ENCODE measurements around the gene CTIF.

CTIF gene

GRCh38 chr18:48836806-48837615 is 298.2 kb downstream of the CTIF start:
- TF ChIP-seq CTCF (IDR thresholded peaks at IDR 0.05; ENCODE audit: low read depth, low read length, missing control alignments) = no peak
- DNase-seq (ENCODE audit: extremely low read depth, low read depth) = no peak
- H3K4me3 ChIP-seq (replicated peaks; ENCODE audit: low read depth, low read length) = no peak overlapping the region

- H3K4me3 ChIP-seq (replicated peaks; ENCODE audit: low read depth, low read length) = no peak overlapping the region
- DNase-seq (ENCODE audit: extremely low read depth, low read depth) = no peak
- TF ChIP-seq CTCF (IDR thresholded peaks at IDR 0.05; ENCODE audit: low read depth, low read length, missing control alignments) = no peak
Measured at GRCh38 chr18:48837676-48838075, 298.8 kb downstream of the CTIF start.

- no peak for TF ChIP-seq CTCF (IDR thresholded peaks at IDR 0.05; ENCODE audit: low read depth, low read length, missing control alignments)
- H3K4me3 ChIP-seq (replicated peaks; ENCODE audit: low read depth, low read length) = no peak overlapping the region
- no peak for DNase-seq (ENCODE audit: extremely low read depth, low read depth)
Measured at GRCh38 chr18:48838166-48838775, 299.4 kb downstream of the CTIF start.

- TF ChIP-seq CTCF (IDR thresholded peaks at IDR 0.05; ENCODE audit: low read depth, low read length, missing control alignments) = no peak
- no peak overlapping the region for H3K4me3 ChIP-seq (replicated peaks; ENCODE audit: low read depth, low read length)
- peak; percentile 62 for DNase-seq (ENCODE audit: extremely low read depth, low read depth)
Measured at GRCh38 chr18:48838921-48839818, 300.3 kb downstream of the CTIF start.

GRCh38 chr18:48839819-48840490 is 301.1 kb downstream of the CTIF start:
- TF ChIP-seq CTCF (IDR thresholded peaks at IDR 0.05; ENCODE audit: low read depth, low read length, missing control alignments) = no peak
- no peak overlapping the region for H3K4me3 ChIP-seq (replicated peaks; ENCODE audit: low read depth, low read length)
- no peak for DNase-seq (ENCODE audit: extremely low read depth, low read depth)

DNA sequence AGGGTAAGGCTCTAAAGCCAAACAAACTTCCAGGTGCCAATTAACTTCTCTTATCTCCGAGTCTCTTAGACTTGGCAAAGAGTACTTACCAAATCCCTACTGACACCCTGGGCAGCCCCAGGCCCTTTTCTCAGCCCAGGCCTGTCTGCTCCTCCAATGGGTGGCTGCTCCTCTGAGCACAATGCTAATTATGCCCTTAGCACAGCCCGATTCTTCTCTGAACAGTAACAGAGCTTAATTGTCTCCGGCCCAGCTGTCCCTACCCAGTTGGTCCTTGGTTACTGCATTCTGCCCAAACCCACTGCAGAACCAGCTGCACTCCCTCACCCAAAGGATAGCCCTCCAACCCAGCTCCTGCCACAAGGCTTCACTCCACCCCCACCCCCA is 301.7 kb downstream of the CTIF start:
- no peak for TF ChIP-seq CTCF (IDR thresholded peaks at IDR 0.05; ENCODE audit: low read depth, low read length, missing control alignments)
- H3K4me3 ChIP-seq (replicated peaks; ENCODE audit: low read depth, low read length) = no peak overlapping the region
- no peak for DNase-seq (ENCODE audit: extremely low read depth, low read depth)

Data from HFF-Myc (cell line).